Stimulated activated CD8-positive, alpha-beta memory T cell treated with anti-CD3 and anti-CD28 coated beads, Interleukin-7, amount 100 ng/mL, for 4 hours (primary cell): ENCODE data around the gene GAMT.

Source experiments
- DNase-seq, 2 donors: peaks; one replicate each; pipeline ENCODE4 v3.0.0-alpha.2; 2020; ENCODE audit warnings: low read depth in 2 of 2

GAMT gene

DNA sequence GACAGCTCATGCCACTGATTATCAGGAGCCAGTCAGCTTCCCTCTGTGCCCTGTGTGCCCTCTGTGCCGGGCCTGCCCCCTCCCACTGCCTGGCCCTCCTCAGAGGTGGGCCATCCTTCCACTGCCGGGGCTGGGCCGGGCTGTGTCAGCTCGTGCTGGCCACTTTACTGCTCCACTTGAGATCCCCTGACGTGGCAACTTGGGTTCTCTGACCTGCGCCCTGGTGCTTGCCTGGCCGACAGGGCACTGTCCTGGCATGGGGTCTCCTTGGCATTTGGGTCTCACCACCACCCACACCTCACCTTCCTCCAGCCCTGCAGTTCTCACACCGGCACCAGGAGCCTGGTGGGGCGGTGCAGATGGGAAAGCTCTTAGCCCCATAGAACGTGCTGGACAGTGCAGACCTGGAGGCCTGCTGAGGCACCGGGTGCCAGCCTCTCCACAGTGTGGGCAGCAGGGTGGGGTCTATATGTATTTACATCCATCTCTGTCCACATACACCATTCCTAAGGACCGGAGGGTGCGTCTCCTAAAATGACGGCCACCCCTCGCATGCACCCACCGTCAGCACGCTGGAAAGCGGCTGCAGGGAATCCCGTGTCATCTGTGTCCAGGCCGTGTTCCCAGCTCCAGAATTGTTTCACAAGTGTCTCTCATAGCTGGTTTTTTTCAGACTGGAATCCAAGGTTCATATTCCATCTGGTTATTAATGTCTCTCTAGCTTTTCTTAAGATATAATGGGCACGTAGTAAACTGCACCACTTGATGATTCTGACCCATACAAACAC, 17.8 kb upstream of the GAMT start:
- DNase-seq: no peak

GRCh38 chr19:1418496-1418775, 17.1 kb upstream of the GAMT start:
- DNase-seq: no peak

DNA sequence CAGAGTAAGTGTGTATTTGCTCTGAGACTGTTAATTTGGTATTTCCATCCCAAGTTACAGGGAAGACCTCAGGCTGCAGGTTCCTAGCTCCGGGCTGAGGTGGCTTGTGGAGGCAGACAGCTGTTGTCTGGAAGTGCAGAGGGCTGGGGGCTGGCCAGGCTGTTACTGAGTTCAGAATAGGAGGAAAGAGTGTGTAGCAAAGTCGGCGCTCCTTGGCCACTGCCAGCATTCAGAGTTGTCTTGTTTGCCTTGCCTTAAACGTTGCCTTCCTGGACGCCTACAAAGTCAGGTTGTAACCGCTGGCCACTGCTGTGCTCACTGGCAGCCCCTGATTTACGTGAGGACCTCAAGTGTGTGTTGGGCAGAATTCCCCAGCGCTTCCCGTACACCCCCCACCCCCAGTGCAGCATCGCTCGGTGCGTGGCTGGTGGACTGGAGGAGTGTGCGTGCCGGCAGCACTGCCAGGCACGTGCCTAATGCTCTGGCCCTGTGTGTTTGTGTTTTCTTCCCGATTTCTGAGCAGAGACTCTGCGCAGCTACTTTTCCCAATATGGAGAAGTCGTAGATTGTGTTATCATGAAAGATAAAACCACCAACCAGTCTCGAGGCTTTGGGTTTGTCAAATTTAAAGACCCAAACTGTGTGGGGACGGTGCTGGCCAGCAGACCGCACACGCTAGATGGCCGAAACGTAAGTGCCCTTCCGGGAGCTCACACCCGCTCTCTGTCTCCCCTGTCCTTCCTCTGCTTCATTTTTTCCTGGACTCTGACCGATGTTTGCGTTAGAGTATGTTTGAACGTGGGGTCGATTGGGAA, 16.5 kb upstream of the GAMT start:
- no peak for DNase-seq

GRCh38 chr19:1417145-1417544, 15.8 kb upstream of the GAMT start:
- no peak for DNase-seq

GRCh38 chr19:1416014-1416841, 14.9 kb upstream of the GAMT start:
- no peak for DNase-seq

DNA sequence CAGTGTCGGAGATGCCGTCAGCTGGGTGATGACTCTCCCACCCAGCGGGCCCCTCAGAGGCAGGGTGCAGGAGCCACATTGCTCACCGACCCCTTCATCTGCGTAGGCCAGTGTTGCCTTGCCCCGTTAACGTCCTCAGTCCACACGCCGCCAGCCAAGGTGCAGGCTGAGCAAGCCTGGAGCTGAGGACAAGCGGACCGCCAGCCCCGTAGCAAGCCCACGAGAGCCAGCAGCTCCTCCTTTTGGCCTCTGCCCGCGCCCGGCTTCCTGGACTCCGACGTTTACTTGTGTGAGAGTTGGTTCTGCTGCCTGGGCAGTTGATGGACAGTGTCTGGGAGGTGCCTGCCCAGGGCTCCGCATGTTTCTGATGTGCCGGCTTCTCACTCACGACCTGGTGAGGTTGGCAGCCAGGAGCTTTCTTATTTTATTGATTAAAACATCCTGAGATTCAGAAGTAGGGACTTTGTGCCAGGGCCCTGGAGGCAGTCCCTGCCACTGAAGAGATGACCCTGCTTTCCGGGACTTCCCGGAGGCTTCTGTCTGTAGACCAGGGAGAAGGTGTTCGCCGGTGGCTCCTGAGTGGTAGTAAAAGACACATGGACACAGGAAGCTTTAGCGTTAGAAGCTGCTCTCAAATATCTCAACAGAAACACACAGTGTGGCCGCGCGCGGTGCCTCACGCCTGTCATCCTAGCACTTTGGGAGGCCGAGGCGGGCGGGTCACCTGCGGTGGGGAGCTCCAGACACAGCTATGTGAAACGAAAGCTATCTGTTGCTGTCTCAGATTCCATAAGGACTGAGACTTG, 11.9 kb upstream of the GAMT start:
- DNase-seq: no peak

DNA sequence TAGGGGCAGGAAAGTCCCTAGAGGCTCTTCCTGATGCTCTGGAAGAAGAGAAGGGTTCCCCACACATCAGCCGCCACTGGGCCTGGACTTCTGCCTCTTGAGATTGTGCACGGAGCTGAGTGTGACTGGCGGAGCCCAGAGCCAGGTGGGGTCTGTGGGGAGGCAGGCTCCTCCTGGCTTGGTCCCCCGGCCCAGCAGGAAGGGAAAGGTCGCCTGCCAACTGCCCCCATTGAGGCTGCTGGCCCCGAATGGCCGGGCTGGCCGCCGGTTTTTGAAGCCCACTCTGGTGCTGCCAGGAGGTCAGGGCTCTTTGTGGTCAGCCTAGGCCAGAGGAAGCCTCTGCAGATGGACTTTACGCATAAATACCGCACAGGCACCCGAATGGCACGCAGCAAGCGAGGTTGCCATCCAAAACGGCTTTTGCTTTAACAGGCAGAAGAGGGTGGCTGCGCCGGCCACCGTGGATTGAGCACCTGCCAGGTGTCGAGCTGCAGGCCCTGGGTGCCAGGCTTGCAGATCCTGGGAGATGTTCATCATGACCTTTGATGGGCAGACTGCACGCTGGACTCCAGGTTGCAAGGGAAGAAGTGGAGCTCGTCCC, 11.1 kb upstream of the GAMT start:
- DNase-seq: no peak

- no peak for DNase-seq
These were observed 10.2 kb upstream of the GAMT start for GRCh38 chr19:1411255-1412191.

- DNase-seq: no peak
These were observed 9.4 kb upstream of the GAMT start for GRCh38 chr19:1410789-1411188.

- DNase-seq: no peak
These were observed 8.9 kb upstream of the GAMT start for GRCh38 chr19:1410136-1410786.

GRCh38 chr19:1409204-1410005, 8.1 kb upstream of the GAMT start:
- no peak for DNase-seq

DNA sequence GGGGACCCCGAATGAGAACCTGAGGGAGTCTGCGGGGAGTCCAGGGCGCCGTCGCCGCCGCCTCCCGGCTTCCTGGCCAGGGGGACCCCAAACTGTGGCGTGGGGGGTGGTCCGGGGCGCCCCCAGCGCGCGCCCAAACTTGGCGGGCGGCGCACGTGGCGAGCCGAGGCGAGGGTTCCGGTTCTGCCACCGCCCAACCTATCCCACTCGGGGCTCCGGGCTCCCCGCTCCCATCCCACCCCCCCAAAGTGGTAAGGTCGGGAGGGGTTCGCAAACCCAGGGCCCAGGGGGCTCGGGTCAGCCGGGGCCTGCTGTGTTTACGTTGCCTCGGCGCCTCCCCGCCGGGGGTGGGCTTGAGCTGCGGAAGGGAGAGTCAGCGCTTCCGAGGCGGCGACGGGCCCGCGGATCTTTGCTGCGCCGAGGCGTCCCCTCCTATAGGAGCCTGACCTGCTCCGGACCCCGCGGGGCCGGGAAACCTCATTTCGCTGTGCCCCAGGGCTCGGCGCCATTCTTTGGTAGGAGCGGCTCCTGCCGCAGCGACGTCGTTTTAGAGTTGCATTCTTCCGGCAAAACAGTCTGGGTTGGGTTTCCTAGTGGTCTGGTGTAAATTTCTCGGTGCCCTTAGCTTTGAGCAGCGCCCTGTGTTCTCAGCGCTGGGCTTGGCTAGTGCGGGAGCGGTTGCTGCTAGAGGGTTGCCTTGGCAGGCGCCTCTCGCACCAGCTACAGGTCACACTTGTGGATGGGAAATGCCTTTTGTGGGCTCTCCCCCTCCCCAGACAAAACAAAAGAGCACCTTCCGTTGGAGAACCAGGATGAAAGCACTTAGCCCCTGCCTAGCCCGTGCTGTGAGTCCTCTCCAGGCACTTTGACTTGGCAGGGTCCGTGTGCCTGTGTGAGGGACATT, 7.2 kb upstream of the GAMT start:
- DNase-seq: peak in 1 of 2 donors; percentile 57

- DNase-seq: peak in 1 of 2 donors; percentile 43
These were observed 6.4 kb upstream of the GAMT start, which contains the start of gene DAZAP1 for GRCh38 chr19:1407528-1408299. TSS of gene DAZAP1 (plus strand) at chr19:1407586. CDS start at chr19:1407774, 188 bp downstream.

- DNase-seq: peak; percentile 96 to 100
These were observed 5.6 kb upstream of the GAMT start for GRCh38 chr19:1406774-1407527.

GRCh38 chr19:1402411-1403070, 1.2 kb upstream of the GAMT start:
- no peak for DNase-seq

DNA sequence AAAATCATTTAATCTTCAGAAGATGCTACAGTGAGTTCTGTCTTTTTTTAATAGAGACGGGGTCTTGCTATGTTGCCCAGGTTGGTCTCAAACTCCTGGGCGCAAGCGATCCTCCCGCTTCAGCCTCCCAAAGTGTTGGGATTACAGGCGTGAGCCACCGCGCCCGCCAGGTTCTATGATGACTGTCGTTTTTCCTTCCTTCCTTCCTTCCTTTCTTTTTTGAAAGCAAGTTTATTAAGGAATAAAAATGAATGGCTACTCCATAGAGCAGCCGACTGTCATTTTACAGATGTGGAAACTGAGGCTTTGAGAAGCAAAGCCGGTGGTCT, 511 bp upstream of the GAMT start:
- no peak for DNase-seq
